ENCODE measurements around the gene RERE. TPM values are rescaled to one million over a fixed set of nuclear protein-coding genes. Genes with fewer than 3 reads are reported as not detected.

Gene RERE
- total RNA-seq, 4 donors from 2014 or later, result 86.4 to 111 (median 103) TPM

DNA sequence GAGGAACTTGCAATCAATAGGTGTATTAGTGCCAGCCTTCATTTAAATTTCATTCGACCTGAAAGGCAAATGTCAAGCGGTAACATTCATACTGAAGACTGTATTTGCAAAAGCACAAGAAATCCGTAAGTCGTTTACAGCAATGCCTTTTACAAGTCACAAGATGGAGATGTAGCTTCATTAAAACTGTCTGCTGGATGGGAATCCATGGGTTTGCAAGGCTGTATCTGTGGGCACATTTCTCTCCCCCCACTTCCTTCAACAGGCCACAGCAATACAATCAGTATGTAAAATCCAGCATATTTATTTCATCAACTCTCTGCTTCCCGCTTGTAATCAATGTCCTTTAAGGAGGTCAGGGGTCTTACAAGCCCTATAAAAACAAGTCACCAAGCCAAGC is 352.4 kb downstream of the RERE start:
- TF ChIP-seq, protein P1, sequence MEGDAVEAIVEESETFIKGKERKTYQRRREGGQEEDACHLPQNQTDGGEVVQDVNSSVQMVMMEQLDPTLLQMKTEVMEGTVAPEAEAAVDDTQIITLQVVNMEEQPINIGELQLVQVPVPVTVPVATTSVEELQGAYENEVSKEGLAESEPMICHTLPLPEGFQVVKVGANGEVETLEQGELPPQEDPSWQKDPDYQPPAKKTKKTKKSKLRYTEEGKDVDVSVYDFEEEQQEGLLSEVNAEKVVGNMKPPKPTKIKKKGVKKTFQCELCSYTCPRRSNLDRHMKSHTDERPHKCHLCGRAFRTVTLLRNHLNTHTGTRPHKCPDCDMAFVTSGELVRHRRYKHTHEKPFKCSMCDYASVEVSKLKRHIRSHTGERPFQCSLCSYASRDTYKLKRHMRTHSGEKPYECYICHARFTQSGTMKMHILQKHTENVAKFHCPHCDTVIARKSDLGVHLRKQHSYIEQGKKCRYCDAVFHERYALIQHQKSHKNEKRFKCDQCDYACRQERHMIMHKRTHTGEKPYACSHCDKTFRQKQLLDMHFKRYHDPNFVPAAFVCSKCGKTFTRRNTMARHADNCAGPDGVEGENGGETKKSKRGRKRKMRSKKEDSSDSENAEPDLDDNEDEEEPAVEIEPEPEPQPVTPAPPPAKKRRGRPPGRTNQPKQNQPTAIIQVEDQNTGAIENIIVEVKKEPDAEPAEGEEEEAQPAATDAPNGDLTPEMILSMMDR (IDR thresholded peaks at IDR 0.05), result no peak
- TF ChIP-seq EP300 (IDR thresholded peaks at IDR 0.05), result no peak
- no peak for TF ChIP-seq POLR2A (IDR thresholded peaks at IDR 0.05)
- no peaks in the 10 kb centered on the region for H3K9me3 ChIP-seq
- peak overlapping the region in 3 of 4 donors; percentile 16 to 92 (median 89) for H3K27ac ChIP-seq
- no peak for DNase-seq (ENCODE audit: low spot score in 2 of 2)
- no peaks in the 10 kb centered on the region for H3K36me3 ChIP-seq
- H3K4me1 ChIP-seq, result peaks cover 0 to 75% (median 46%) of the 10 kb centered on the region in 4 donors
- H3K27me3 ChIP-seq, result no peaks in the 10 kb centered on the region
- 48 to 59% methylated on average over 5 of the region's 5 CpGs for WGBS, 2 donors
- H3K4me3 ChIP-seq, result no peak overlapping the region

GRCh38 chr1:8464377-8464776 is 353.1 kb downstream of the RERE start:
- Histone ChIP-seq H3K27me3 (no peaks in the 10 kb centered on the region), H3K27ac (peak overlapping the region; percentile 58 to 92 (median 82)), H3K4me1 (peaks cover 0 to 81% (median 50%) of the 10 kb centered on the region in 4 donors), H3K4me3 (no peak overlapping the region), H3K9me3 (no peaks in the 10 kb centered on the region), H3K36me3 (no peaks in the 10 kb centered on the region)
- WGBS, 2 donors, result 71 to 76% methylated on average over 4 of the region's 4 CpGs
- DNase-seq (ENCODE audit: low spot score in 2 of 2), result no peak
- TF ChIP-seq, protein P1 (IDR thresholded peaks at IDR 0.05), result no peak
- TF ChIP-seq EP300 (IDR thresholded peaks at IDR 0.05), result no peak
- no peak for TF ChIP-seq POLR2A (IDR thresholded peaks at IDR 0.05)

DNA sequence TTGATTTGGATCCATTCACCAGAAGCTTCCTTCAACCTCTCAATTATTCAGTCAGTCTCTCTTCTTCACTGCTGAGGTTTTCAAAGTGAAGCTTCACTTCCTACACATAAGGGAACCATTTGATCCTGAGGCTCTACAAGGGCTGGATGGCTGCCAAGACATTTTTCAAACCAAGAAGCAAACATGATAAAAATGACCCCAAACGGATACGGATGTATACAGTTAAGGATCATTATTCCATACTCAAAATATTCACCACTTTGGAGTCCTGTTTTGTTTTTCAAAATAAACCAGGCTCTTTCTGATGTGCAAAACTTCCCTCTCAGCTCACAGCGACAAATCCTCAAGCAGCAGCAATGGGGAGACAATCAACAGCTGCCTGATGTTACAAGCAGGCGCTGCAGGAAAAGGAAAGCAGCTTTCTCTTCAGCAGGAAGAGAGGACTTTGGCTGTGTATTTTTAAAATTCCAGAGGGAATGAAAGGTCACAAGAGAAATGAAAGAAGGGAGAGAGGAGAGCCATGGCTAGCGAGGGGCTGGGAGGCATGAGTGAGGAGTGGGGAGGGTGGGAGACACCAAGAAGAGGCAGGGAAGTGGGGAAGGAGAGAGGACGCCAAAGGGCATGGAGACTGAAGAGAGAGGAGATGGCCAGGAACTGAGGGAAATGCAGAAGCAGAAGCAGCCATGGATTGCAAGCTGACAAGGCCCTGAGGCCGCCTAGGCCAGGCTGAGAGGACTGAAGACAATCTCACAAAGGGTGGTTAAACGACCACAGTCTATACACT is 354.1 kb downstream of the RERE start:
- Histone ChIP-seq H3K27ac (peak overlapping the region; percentile 58 to 92 (median 82)), H3K27me3 (no peaks in the 10 kb centered on the region), H3K4me1 (peaks cover 0 to 91% (median 52%) of the 10 kb centered on the region in 4 donors), H3K9me3 (no peaks in the 10 kb centered on the region), H3K36me3 (no peaks in the 10 kb centered on the region), H3K4me3 (peak overlapping the region in 2 of 4 donors; percentile 14 to 26)
- 8 to 9% methylated on average over 8 of the region's 8 CpGs for whole genome bisulfite sequencing, 2 donors
- TF ChIP-seq POLR2A (IDR thresholded peaks at IDR 0.05) (no peak), EP300 (IDR thresholded peaks at IDR 0.05) (peak in 1 of 2 donors; percentile 30)
- TF ChIP-seq, protein P1 (IDR thresholded peaks at IDR 0.05), result no peak
- DNase-seq (ENCODE audit: low spot score in 2 of 2), result peak in 1 of 2 donors; percentile 67

DNA sequence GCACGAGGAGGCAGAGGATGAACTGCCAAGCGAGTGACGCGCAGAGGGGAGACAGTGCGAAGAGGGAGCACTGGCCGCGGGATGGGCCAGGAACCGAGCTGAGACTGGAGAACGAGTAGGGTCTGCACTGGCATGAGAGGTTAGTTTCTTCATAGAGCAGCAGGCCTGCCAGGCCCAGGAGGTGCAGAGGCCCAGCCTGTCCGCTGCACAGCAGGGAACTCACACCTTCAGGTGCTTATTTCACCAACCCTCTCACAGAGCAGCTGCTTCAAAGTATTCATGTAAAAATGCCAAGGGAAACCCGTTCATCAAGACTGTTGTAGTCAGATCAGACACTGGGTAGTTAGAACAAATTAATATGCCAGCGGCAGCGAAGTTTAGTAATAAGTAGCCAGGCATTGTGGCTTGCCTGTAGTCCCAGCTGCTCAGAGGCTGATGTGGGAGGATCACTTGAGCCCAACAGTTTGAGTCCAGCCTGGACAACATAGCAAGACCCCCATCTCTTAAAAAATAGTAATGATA is 355.0 kb downstream of the RERE start:
- Histone ChIP-seq H3K36me3 (no peaks in the 10 kb centered on the region), H3K9me3 (no peaks in the 10 kb centered on the region), H3K4me1 (peaks cover 0 to 99% (median 53%) of the 10 kb centered on the region in 4 donors), H3K27ac (peak overlapping the region; percentile 58 to 92 (median 82)), H3K4me3 (no peak overlapping the region), H3K27me3 (no peaks in the 10 kb centered on the region)
- no peak for DNase-seq (ENCODE audit: low spot score in 2 of 2)
- 74 to 83% methylated on average over 13 of the region's 13 CpGs for WGBS, 2 donors
- TF ChIP-seq, protein P1 (IDR thresholded peaks at IDR 0.05), result no peak
- TF ChIP-seq POLR2A (IDR thresholded peaks at IDR 0.05) (no peak), EP300 (IDR thresholded peaks at IDR 0.05) (no peak)
